SK-N-SH (cell line): ENCODE results near the gene CCDC187. TPM values are rescaled to one million over a fixed set of nuclear protein-coding genes. Genes with fewer than 3 reads are reported as not detected.

Source experiments
- CTCF ChIA-PET: fragments of 300-600, 350-600 bp; formaldehyde crosslinking; extraction: SDS; loops from one replicate; lab custom pipeline; 2021; lab: Yijun Ruan, JAX
- POLR2A ChIA-PET: fragments of 350-600 bp; sonication (Branson Sonifier 250); formaldehyde crosslinking; extraction: SDS; loops from one replicate; lab custom pipeline; 2020; ENCODE audit warnings: antibody characterized with exemption, inconsistent platforms; lab: Yijun Ruan, JAX
- DNase-seq: peaks from one replicate; pipeline ENCODE4 v3.0.0; 2012
- H2AFZ ChIP-seq: fragments of 200-600 bp; sonication (generic); 2 replicates; pipeline ENCODE4 v1.8.1; 2016; ENCODE audit warnings: antibody characterized with exemption, mild to moderate bottlenecking, low read depth
- H3F3A ChIP-seq: fragments of 200-600 bp; sonication (generic); replicated peaks from 2 replicates; pipeline ENCODE3; 2016; ENCODE audit warnings: antibody characterized with exemption, mild to moderate bottlenecking; ENCODE audit not compliant: insufficient read depth
- H3K27ac ChIP-seq, 2 experiments: fragments of 200-500 bp in 1 of 2; fragments of 200-600 bp in 1 of 2; sonication (Bioruptor generic) in 1 of 2; sonication (generic), shearing (Covaris generic) in 1 of 2; 2 replicates each; pipeline versions ENCODE4 v1.5.1 to v1.6.1; 2014 to 2016; ENCODE audit warnings: low read depth in 2 of 2, inconsistent platforms in 1 of 2, low read length in 1 of 2, mild to moderate bottlenecking in 1 of 2, mixed read lengths in 1 of 2
- H3K27me3 ChIP-seq: fragments of 200-600 bp; sonication (generic), shearing (Covaris generic); 2 replicates; pipeline ENCODE4 v1.6.1; 2016; ENCODE audit warnings: mixed run types; ENCODE audit not compliant: insufficient read depth
- H3K36me3 ChIP-seq, 2 experiments: fragments of 200-500 bp in 1 of 2; fragments of 200-600 bp in 1 of 2; sonication (Bioruptor generic) in 1 of 2; sonication (generic) in 1 of 2; replicated peaks in 1 of 2; 2 replicates each; pipeline versions ENCODE3 to v1.5.1; 2014 to 2016; ENCODE audit warnings: low read length in 1 of 2, mild to moderate bottlenecking in 1 of 2; ENCODE audit not compliant: insufficient read depth in 2 of 2, control insufficient read depth in 1 of 2
- H3K4me1 ChIP-seq, 2 experiments: fragments of 200-500 bp in 1 of 2; fragments of 200-600 bp in 1 of 2; sonication (Bioruptor generic) in 1 of 2; sonication (generic), shearing (Covaris generic) in 1 of 2; 2 replicates each; pipeline versions ENCODE4 v1.5.1 to v1.6.1; 2014 to 2016; ENCODE audit warnings: low read depth in 1 of 2, low read length in 1 of 2, mixed run types in 1 of 2; ENCODE audit not compliant: insufficient read depth in 2 of 2, control insufficient read depth in 1 of 2
- H3K4me2 ChIP-seq: fragments of 200-600 bp; sonication (generic), shearing (Covaris generic); 2 replicates; pipeline ENCODE4 v1.6.1; 2017; ENCODE audit warnings: mixed run types
- H3K4me3 ChIP-seq, 2 experiments: fragments of 200-500 bp in 1 of 2; fragments of 200-600 bp in 1 of 2; sonication (Bioruptor generic) in 1 of 2; sonication (generic), shearing (Covaris generic) in 1 of 2; 2 replicates each; pipeline versions ENCODE4 v1.5.1 to v1.8.1; 2014 to 2016; ENCODE audit warnings: low read depth in 2 of 2, inconsistent platforms in 1 of 2, low read length in 1 of 2, mild to moderate bottlenecking in 1 of 2, mixed read lengths in 1 of 2, moderate library complexity in 1 of 2
- H3K79me2 ChIP-seq: fragments of 200-600 bp; sonication (generic); 2 replicates; pipeline ENCODE4 v1.8.1; 2017; ENCODE audit warnings: mild to moderate bottlenecking; ENCODE audit not compliant: insufficient read depth
- H3K9ac ChIP-seq: fragments of 200-600 bp; sonication (generic); 2 replicates; pipeline ENCODE4 v1.6.1; 2017; ENCODE audit warnings: mixed run types
- H3K9me2 ChIP-seq: fragments of 200-600 bp; sonication (generic); 2 replicates; pipeline ENCODE4 v1.6.1; 2017; ENCODE audit warnings: mixed run types
- H3K9me3 ChIP-seq: fragments of 200-600 bp; sonication (generic); 2 replicates; pipeline ENCODE4 v1.6.1; 2017; ENCODE audit warnings: mixed run types, mild to moderate bottlenecking, moderate library complexity
- H4K20me1 ChIP-seq: fragments of 200-600 bp; sonication (generic); 2 replicates; pipeline ENCODE4 v1.6.1; 2017; ENCODE audit warnings: mild to moderate bottlenecking, mixed run types; ENCODE audit not compliant: insufficient read depth
- CHD2 ChIP-seq: fragments of 150-350 bp; IDR thresholded peaks from 2 replicates; pipeline ENCODE4 v1.6.1; 2018; ENCODE audit warnings: low read length; ENCODE audit not compliant: partially characterized antibody
- ELF1 ChIP-seq: IDR thresholded peaks from 2 replicates; pipeline ENCODE4 v1.4.0; 2012
- EZH2phosphoT487 ChIP-seq: fragments of 200-600 bp; sonication (generic); IDR thresholded peaks from 2 replicates; pipeline ENCODE4 v1.6.1; 2017; ENCODE audit warnings: low read depth, mixed run types, mild to moderate bottlenecking, antibody characterized with exemption, moderate library complexity, borderline replicate concordance
- FOSL2 ChIP-seq: IDR thresholded peaks from 2 replicates; pipeline ENCODE4 v1.4.0; 2012; ENCODE audit warnings: low read depth, mild to moderate bottlenecking, moderate library complexity, borderline replicate concordance
- FOXJ3 ChIP-seq: sonication (generic); formaldehyde crosslinking; IDR thresholded peaks from 2 replicates; pipeline ENCODE4 v1.5.1; 2020; ENCODE audit warnings: mild to moderate bottlenecking, missing genetic modification reagents
- NFIC ChIP-seq: IDR thresholded peaks from 2 replicates; pipeline ENCODE4 v1.4.0; 2012; ENCODE audit warnings: borderline replicate concordance
- NRF1 ChIP-seq: IDR thresholded peaks from 2 replicates; pipeline ENCODE4 v1.6.1; 2012; ENCODE audit warnings: low read depth, mild to moderate bottlenecking, low read length
- RAD21 ChIP-seq: IDR thresholded peaks from 2 replicates; pipeline ENCODE4 v1.6.1; 2012; ENCODE audit warnings: mild to moderate bottlenecking, low read length
- RFX5 ChIP-seq: IDR thresholded peaks from 2 replicates; pipeline ENCODE4 v1.6.1; 2012; ENCODE audit warnings: mild to moderate bottlenecking, improper control_type of control experiment, low read length
- RXRA ChIP-seq: IDR thresholded peaks from 2 replicates; pipeline ENCODE4 v1.4.0; 2012; ENCODE audit warnings: low read depth, mild to moderate bottlenecking, borderline replicate concordance
- SIN3A ChIP-seq: IDR thresholded peaks from 2 replicates; pipeline ENCODE4 v1.6.1; 2012; ENCODE audit warnings: low read depth, mild to moderate bottlenecking, low read length, moderate library complexity, borderline replicate concordance
- SMC3 ChIP-seq: IDR thresholded peaks from 2 replicates; pipeline ENCODE4 v1.6.1; 2012; ENCODE audit warnings: low read depth, low read length, improper control_type of control experiment
- TCF12 ChIP-seq: IDR thresholded peaks from 2 replicates; pipeline ENCODE4 v1.4.0; 2012
- USF2 ChIP-seq: fragments of 150-350 bp; IDR thresholded peaks from 2 replicates; pipeline ENCODE4 v1.6.1; 2017; ENCODE audit warnings: antibody characterized with exemption, low read length, low read depth, borderline replicate concordance
- WGBS: methylation state at CpG from one replicate; pipeline ENCODE4 v1.1.6; 2017; ENCODE audit warnings: low lambda C conversion rate; 5-methylcytosine and 5-hydroxymethylcytosine counted together
- polyA plus RNA-seq, 3 experiments: library from polyadenylated mRNA; depleted of rRNA; stranded (reverse); fragments of >200 nt; gene quantifications; 2 replicates each; pipeline ENCODE4 v1.2.3, GENCODE V29; 2012
- TF ChIP-seq, protein P1 (sequence below): IDR thresholded peaks from 2 replicates; pipeline ENCODE4 v1.4.0; 2012; ENCODE audit warnings: low read depth, borderline replicate concordance
- TF ChIP-seq, protein P2 (sequence below): IDR thresholded peaks from 2 replicates; pipeline ENCODE4 v1.4.0; 2012; ENCODE audit warnings: low read depth, borderline replicate concordance

CCDC187 gene
- polyA plus RNA-seq, 1 of the 3 experiments (the other 2 are of a cell fraction), result not detected

GRCh38 chr9:136258786-136259516 lies 44.9 kb downstream of the CCDC187 start:
- TF ChIP-seq NFIC (no peak), RXRA (no peak), SIN3A (no peak), SMC3 (no peak), EZH2phosphoT487 (no peak), RAD21 (no peak), NRF1 (no peak), FOSL2 (no peak), TCF12 (no peak), CHD2 (no peak), ELF1 (no peak), RFX5 (no peak), USF2 (no peak), FOXJ3 (CRISPR knock-in tag) (no peak)
- TF ChIP-seq, protein P1, sequence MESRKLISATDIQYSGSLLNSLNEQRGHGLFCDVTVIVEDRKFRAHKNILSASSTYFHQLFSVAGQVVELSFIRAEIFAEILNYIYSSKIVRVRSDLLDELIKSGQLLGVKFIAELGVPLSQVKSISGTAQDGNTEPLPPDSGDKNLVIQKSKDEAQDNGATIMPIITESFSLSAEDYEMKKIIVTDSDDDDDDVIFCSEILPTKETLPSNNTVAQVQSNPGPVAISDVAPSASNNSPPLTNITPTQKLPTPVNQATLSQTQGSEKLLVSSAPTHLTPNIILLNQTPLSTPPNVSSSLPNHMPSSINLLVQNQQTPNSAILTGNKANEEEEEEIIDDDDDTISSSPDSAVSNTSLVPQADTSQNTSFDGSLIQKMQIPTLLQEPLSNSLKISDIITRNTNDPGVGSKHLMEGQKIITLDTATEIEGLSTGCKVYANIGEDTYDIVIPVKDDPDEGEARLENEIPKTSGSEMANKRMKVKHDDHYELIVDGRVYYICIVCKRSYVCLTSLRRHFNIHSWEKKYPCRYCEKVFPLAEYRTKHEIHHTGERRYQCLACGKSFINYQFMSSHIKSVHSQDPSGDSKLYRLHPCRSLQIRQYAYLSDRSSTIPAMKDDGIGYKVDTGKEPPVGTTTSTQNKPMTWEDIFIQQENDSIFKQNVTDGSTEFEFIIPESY, result no peak
- TF ChIP-seq, protein P2, sequence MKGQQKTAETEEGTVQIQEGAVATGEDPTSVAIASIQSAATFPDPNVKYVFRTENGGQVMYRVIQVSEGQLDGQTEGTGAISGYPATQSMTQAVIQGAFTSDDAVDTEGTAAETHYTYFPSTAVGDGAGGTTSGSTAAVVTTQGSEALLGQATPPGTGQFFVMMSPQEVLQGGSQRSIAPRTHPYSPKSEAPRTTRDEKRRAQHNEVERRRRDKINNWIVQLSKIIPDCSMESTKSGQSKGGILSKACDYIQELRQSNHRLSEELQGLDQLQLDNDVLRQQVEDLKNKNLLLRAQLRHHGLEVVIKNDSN, result no peak
- Histone ChIP-seq H4K20me1 (no peaks in the 10 kb centered on the region), H3K4me1 (no peaks in the 10 kb centered on the region; a peak in 1 of 4 replicates), H3K36me3 (no peaks in the 10 kb centered on the region), H2AFZ (no peak overlapping the region), H3K9ac (no peak overlapping the region), H3K27ac (no peak overlapping the region), H3F3A (no peaks in the 10 kb centered on the region), H3K79me2 (no peaks in the 10 kb centered on the region), H3K27me3 (no peaks in the 10 kb centered on the region), H3K9me3 (no peaks in the 10 kb centered on the region), H3K4me3 (no peak overlapping the region), H3K4me2 (no peak overlapping the region), H3K9me2 (no peaks in the 10 kb centered on the region)
- no peak for DNase-seq
- ChIA-PET CTCF (interaction anchor here (0.8 kb wide), 1 partner anchor 121 kb away, joined by 3 read pairs; no protein-coding TSS in a partner anchor), POLR2A (interaction anchor here (0.6 kb wide), 1 partner anchor 8 kb away, joined by 3 read pairs; no protein-coding TSS in a partner anchor)
- 79% methylated on average over 15 of the region's 22 CpGs for WGBS
